HG03460 (cell line): ENCODE data around the gene SNX32.
"Not testable (repeated sequence)": the region's sequence is repeated elsewhere in the genome, so short reads cannot be mapped to it uniquely, and the experiment has no call there.

Experiments
- ATAC-seq: cut with Tn5 transposase; IDR thresholded peaks from one replicate; pipeline ENCODE4 v1.9.1; 2021; ENCODE audit not compliant: unreplicated experiment

The SNX32 gene

DNA sequence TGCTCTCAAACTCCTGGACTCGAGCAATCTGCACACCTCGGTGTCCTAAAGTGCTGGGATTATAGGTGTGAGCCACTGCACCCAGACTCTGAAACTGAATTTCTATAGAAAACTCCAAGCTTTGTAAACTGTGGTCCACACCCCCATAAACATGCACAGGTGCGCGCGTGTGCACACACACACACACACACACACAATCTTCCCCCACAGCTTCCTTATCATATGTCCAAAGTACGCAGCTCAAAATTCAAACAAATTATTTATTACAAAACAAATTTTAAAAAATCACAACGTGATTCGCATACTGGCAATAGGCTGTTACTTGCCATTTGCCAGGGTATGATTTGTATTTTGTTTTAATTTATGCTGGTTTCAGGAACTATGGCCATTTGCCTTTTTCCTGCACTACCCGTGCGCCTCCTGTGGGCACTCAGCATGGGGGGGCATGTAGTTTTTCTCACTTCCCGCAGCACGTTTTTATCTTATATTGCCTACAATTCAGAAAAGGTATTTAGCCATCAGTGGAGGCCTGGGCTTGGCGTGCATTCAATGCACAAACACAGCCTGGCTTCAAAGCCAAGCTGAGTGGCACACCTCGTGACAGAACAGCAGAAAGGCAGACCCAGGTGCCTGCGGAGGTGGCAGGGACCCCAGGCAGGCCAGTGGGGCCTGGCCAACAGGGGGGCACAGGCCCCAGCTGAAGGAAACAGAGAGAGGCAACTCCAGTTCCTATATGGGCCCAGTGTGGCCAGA is 10.8 kb upstream of the SNX32 start:
- ATAC-seq = no peak

DNA sequence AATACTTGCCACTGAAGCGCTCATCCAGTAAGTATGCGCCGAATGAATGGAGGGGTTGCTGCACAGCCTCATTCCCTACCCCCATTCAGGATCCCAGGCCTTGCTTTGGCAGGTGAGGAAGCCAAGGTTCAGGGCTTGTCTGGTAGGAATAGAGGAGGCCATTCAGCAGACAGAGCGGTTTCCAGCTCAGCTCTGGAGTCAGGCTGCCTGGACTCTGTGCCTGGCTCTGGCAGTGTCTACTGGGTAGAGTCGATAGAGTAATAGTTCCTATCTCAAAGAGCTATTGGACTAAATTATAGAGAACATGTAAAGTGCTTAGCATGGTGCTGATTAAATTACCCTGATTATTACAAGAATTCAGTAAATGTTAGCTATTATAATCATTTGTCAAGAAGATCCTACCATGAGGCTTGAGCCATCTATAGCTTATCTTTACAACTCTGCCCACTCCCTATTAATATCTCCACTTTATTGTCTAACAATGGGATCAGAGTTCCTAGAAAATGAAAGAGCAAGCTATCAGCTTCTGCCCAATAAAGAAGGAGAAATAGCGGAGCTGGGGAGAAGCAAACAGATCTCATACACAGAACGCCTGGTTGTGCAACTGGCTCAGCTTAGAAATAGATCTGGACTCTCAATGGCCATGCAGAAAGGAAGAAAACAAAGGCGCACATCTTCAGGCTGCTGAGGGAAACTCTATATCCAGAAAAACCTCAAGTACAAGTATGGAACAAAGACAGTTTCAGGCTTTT is 6.6 kb upstream of the SNX32 start:
- no peak for ATAC-seq

DNA sequence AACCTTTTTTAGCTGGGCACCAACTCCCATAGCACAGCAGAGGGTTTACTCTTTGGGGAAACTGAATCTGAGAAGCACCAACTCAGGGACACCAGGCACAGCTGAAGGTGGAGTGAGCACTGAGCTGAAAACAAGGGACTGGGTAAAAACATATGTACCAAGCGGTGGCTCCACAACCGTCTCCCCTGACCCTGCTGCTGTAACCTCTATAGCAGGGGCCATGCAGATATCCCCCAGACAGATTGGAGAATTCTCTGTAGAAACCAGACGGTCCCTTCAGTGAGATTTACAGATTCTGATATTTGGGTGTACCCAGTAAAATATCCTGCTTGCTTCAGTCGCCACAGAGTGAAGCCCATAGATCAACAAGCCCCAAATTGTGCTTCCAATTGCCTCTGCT is 4.3 kb upstream of the SNX32 start:
- no peak for ATAC-seq

DNA sequence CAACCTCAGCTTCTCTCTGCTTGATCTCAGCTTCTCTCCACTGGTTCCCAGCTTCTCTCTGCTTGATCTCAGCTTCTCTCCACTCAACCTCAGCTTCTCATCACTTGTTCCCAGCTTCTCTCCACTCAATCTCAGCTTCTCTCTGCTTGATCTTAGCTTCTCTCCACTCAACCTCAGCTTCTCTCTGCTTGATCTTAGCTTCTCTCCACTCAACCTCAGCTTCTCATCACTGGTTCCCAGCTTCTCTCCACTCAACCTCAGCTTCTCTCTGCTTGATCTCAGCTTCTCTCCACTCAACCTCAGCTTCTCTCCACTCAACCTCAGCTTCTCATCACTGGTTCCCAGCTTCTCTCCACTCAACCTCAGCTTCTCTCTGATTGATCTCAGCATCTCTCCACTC is 1.5 kb upstream of the SNX32 start:
- ATAC-seq = not testable (repeated sequence)

DNA sequence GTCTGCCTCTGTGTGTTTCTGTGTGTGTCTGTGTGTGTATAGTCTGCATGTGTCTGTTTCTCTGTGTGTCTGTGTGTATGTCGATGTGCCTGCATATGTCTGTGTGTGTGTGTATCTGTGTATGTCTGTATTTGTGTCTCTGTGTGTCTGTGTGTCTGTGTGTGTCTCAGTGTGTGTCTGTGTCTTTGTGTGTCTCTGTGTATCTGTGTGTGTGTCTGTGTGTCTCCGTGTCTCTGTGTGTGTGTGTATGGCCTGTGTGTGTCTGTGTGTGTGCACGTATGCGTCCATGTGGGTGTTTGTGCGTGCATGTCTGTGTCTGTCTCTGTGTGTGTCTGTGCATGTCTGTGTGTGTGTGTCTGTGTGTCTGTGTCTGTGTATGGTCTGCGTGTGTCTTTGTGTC is 439 bp downstream of the SNX32 start:
- no peak for ATAC-seq

DNA sequence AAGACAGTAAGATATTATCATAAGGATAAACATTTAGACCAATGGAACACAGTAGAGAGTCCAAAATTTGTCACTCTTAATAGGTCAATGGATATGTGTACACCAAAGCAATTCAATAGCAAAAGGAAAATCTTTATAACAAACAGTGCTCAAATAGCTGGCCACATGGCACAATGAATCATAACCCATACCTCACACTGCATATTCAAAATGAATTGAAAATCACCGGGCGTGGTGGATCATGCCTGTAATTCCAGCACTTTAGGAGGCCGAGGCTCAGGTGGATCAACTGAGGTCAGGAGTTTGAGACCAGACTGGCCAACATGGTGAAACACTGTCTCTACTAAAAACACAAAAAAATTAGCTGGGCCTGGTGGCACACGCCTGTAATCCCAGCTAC is 8.4 kb downstream of the SNX32 start:
- no peak for ATAC-seq

DNA sequence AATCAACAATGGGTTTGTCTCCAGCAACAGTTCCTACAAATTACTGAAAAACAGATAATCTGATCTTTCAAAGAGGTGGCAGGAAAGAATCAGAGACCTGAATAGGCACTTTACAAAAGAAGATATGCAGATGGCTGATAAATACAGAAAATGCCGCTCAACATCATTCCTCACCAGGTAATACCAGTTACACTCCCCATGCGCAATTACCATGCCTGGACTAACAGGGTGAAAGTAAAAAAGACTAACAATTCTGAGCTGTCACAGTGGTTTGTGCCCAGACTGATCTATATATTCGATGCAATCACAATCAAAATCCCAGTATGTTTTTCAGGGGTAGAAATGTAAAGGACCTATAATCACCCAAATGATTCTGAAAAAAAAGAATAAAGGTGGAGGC is 10.0 kb downstream of the SNX32 start:
- ATAC-seq = no peak

DNA sequence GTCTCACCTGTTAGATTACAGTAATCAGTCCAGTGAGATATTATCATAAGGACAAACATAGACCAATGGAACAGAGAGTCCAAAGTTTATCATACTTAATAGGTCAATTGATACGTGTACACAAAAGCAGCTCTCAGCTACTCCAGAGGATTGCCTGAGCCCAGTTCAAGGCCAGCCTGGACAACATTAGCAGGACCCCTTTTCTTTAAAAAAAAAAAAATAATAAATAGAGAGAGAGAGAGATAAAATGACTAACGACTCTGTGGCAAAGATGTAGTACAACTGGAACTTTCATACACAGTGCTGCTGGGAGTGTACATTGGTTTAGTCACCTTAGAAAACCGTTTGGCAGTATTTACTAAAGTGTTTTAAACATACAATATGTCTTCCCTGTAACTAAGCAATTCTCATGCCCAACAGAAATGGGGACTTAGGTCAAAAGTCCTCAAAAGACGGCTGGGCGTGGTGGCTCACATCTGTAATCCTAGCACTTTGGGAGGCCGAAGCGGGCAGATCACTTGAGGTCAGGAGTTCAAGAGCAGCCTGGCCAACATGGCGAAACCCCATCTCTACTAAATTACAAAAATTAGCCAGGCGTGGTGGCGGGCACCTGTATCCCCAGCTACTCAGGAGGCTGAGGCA is 10.6 kb downstream of the SNX32 start:
- ATAC-seq = no peak

DNA sequence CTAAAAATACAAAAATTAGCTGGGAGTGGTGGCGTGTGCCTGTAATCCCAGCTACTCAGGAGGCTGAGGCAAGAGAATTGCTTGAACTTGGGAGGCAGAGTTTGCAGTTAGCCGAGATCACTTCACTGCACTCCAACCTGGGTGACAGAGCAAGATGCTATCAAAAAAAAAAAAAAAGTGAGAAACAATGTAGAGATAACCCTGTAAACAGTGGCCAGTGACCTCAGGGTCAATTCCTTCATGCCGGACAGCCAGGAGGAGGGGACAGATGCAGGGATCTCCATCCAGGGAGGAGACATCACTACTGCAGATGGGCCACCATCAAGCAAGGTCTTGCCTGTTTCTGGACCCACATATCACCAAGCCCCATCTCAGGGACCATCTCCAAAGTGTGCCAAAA is 14.0 kb downstream of the SNX32 start:
- no peak for ATAC-seq

DNA sequence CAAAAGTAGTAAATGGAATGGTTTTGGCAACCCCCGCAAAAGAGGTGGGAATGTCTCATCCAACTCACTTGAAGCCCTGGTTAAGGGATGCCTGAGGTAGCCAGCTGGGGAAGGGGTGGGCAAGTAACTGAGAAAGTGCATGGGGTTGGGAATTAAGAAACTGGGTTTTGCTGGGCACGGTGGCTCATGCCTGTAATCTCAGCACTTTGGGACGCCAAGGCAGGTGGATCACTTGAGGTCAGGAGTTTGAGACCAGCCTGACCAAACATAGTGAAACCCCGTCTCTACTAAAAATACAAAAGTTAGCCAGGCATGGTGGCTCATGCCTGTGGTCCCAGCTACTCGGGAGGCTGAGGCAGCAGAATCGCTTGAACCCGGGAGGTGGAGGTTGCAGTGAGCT is 14.9 kb downstream of the SNX32 start:
- not testable (repeated sequence) for ATAC-seq

DNA sequence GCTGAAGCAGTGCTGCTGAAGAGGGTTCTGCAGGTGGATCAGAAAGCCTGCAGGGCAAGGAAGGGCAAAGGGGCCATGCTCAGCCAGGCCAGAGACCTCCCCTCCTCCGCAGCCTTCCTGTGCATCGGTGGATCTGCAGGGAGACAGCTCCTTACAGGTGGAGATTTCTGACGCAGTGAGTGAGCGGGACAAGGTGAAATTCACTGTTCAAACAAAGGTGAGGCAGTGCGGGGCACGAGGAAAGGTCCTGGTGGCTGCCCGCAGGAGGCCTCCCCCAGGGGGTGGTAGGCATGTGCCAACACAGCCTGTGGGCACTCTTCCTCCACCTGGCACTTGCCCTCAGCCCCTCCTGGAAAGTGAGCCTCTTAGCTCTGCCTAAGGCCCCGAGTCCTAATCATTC is 15.6 kb downstream of the SNX32 start:
- no peak for ATAC-seq

DNA sequence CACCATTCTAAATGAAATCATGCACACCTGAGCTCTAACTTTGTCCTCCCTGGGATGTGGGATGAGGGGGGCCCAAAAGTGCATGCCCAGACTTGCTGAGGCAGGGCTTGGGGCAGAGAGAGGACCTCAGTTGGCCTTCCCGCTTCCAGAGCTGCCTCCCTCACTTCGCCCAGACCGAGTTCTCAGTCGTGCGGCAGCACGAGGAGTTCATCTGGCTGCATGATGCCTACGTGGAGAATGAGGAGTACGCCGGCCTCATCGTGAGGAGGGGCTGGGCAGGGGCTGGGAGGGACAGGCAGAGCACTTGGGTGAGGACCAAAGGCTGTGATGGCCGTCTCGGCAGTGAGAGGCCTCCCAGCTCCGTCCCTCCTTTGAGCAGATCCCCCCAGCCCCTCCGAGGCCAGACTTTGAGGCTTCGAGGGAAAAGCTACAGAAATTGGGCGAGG is 16.0 kb downstream of the SNX32 start:
- no peak for ATAC-seq

DNA sequence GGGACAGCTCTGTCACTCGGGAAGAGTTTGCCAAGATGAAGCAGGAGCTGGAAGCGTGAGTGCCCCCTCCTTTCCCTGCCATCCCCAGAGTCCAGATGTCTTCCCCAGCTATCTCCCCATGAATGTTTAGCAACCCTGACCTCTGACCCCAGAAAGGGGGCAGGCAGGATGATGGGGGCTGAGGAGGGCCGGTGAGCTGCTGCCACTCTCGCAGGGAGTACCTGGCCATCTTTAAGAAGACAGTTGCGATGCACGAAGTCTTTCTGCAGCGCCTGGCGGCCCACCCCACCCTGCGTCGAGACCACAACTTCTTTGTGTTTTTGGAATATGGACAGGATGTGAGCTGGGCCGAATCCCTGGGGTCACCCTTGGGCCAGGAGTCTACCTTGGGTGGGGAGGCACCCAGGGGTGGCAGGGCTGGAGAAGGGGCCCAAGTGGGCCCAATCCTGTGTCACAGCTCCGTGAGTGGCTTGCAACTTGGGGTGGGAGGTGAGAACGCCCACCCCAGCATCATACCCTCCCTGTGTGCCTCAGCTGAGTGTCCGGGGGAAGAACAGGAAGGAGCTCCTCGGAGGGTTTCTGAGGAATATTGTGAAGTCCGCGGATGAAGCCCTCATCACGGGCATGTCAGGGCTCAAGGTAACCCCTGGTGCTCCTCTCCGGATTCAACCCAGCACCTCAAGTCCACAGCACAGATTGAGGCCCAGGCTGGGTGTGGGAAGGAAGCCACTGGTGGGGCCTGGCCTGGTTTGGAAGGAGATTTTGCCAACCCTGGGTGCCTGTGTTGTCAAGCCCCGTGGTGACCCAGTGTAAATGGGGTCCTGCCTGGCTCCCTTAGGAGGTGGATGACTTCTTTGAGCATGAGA is 16.7 kb downstream of the SNX32 start:
- no peak for ATAC-seq

DNA sequence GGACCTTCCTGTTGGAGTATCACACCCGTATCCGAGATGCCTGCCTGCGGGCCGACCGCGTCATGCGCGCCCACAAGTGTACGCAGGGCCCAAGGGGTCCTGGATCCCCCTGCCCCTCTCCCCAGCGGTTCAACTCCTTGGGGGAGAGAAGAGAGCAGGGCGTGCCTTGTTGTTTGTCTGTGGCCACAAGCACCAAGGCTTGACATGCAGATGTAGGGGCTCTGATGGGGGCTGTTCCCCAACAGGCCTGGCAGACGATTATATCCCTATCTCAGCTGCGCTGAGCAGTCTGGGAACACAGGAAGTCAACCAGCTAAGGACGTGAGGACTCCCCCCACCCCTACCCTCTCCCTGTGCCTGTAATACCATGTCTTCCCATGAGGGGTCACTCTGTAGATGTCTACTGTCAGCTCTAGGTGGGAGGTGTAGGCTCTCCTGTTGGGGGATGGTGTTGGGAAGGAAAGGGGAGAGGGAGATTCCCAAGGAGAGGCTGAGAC is 17.4 kb downstream of the SNX32 start:
- ATAC-seq = no peak

DNA sequence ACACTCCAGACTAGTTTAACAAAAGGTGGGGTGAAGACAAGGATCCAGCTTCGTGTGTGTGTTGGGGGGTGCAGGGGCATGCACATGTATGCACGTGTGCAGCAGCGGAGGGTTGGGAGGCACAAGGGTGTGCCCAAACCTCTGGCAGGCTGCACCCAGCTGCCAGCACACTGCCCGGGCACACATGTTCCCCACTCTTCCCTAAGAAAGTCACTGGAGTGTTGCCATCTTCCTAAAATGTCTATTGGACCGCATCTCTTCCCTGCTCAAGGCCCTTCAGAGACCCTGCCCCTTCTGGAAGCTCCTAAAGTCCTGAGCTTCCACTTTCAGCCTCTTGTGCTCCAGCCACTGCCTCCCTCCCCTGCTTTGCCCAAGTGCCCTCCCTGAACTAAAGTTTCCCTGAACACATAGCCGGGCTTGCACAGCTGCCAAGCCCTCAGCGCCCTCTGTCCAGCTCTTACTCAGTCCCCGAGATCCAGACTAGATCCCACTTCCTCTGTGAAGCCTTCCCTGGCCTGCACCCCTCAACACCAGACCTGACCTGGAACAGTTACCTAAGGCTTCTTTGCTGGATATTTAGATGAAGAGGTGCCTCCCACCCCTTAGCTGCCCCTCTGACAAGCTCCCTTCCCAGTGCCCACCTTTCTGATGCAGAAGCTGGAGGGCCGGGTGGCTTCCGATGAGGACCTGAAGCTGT is 18.2 kb downstream of the SNX32 start:
- no peak for ATAC-seq

DNA sequence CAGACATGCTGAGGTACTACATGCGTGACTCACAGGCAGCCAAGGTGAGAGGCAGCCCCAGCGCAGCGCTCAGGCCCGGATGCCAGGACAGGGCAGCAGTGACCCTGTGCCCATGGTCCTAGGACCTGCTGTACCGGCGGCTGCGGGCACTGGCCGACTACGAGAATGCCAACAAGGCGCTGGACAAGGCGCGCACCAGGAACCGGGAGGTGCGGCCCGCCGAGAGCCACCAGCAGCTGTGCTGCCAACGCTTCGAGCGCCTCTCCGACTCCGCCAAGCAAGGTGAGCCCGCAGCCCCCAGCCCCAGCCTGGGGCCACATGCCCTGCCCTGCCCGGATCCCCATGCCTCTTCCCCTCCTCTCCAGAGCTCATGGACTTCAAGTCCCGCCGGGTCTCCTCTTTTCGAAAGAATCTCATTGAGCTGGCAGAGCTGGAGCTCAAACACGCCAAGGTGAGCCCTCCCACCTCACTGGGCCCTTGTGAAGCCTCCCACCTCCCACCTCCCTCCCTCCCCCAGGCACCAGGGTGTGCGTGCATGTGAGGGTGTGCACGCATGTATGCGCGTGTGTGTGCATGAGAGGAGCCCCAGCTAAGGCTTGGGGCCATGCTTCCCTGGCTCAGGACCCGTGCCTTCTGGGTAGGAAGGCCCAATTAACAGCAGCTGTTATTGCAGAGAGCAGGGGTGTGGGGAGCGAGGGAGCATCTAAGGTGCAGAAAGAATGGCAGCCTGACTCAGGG is 18.9 kb downstream of the SNX32 start:
- ATAC-seq = no peak

DNA sequence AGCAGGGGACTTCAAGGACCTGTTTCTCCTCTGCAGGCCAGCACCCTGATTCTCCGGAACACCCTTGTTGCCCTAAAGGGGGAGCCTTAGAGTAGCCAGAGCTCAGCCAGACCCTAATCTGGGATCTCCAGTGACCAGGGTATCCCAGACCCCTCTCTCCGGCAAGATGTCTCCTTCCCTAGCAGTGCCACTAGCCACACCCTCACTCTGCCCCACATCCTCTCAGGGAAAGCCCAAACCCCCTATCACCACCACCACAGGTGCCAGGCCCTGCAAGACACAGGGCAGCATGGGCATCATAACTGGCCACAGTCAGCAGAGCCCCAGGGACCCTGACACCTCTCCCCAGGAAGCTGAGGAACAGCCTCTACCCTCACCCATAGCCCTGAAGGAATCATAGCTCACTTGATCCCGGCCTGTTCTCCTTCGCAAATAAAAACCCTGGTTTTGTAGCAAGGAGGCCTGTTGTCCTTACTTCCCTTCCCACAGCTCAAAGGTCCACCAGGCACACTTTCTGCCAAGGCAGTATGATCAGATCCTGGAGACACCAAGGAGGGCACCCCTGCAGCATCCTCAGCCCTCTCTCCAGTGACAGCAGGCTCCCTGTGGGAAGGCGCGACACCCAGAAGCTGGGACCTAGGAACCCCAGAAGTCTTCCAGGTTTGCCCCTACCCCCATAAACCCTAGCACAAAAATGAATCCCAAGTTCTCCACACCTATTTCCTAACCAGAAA is 19.6 kb downstream of the SNX32 start:
- no peak for ATAC-seq

DNA sequence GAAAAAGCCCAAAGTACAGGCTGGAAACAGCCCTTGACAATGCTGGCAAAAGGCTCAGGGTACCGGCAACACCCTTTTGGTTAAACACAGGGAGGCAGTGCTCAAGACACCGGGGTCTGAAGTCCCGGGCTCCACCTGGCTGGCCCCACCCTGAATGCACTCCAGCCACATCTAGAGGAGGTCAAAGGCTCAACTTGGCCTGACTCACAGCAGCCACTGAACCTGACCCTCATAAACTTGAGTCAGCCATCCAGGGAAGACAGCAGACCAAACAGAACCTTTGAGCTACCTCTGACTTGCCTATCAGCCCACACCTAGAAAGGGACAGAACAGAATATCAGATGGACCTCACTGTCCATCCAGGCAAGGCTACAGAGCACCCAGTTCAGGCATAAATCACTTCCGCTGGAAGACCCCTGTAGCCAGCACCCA is 20.4 kb downstream of the SNX32 start:
- ATAC-seq = no peak
